HEK293T (cell line): ENCODE data around the gene GRID2.

Source experiments
- CTCF ChIA-PET: fragments of 350-600 bp; formaldehyde crosslinking; extraction: SDS; loops from one replicate; lab custom pipeline; 2021; ENCODE audit warnings: antibody characterized with exemption, inconsistent platforms; lab: Yijun Ruan, JAX
- POLR2A ChIA-PET: fragments of 350-600 bp; formaldehyde crosslinking; extraction: SDS; loops from one replicate; lab custom pipeline; 2020; ENCODE audit warnings: antibody characterized with exemption, inconsistent platforms; lab: Yijun Ruan, JAX
- DNase-seq: peaks from one replicate; pipeline ENCODE4 v3.0.0; 2012; ENCODE audit warnings: mixed read lengths; ENCODE audit errors: extremely low spot score
- ARNT ChIP-seq: fragments of 450-650 bp; IDR thresholded peaks from 2 replicates; pipeline ENCODE4 v1.6.1; 2017; ENCODE audit warnings: mild to moderate bottlenecking
- BHLHE40 ChIP-seq: fragments of 450-650 bp; IDR thresholded peaks from 2 replicates; pipeline ENCODE4 v1.6.1; 2016; ENCODE audit warnings: mild to moderate bottlenecking, moderate library complexity, borderline replicate concordance
- CTBP1 ChIP-seq: fragments of 450-650 bp; IDR thresholded peaks from 2 replicates; pipeline ENCODE4 v1.6.1; 2016; ENCODE audit warnings: borderline replicate concordance
- ELF4 ChIP-seq: fragments of 450-650 bp; IDR thresholded peaks from 2 replicates; pipeline ENCODE4 v1.6.1; 2017; ENCODE audit warnings: antibody characterized with exemption
- FOXA1 ChIP-seq: fragments of 450-650 bp; IDR thresholded peaks from 2 replicates; pipeline ENCODE4 v1.6.1; 2016; ENCODE audit warnings: mild to moderate bottlenecking
- FOXK2 ChIP-seq: fragments of 450-650 bp; IDR thresholded peaks from 2 replicates; pipeline ENCODE4 v1.6.1; 2016; ENCODE audit warnings: mild to moderate bottlenecking
- FOXM1 ChIP-seq: fragments of 450-650 bp; IDR thresholded peaks from 2 replicates; pipeline ENCODE4 v1.6.1; 2017; ENCODE audit warnings: mild to moderate bottlenecking, borderline replicate concordance
- HDGF ChIP-seq: fragments of 450-650 bp; IDR thresholded peaks from 2 replicates; pipeline ENCODE4 v1.6.1; 2017; ENCODE audit warnings: antibody characterized with exemption, borderline replicate concordance
- L3MBTL2 ChIP-seq: fragments of 450-650 bp; conservative IDR thresholded peaks from 2 replicates; pipeline ENCODE4 v1.6.1; 2016; ENCODE audit warnings: mild to moderate bottlenecking
- LEF1 ChIP-seq: fragments of 450-650 bp; IDR thresholded peaks from 2 replicates; pipeline ENCODE4 v1.6.1; 2017; ENCODE audit warnings: mild to moderate bottlenecking, borderline replicate concordance
- NFRKB ChIP-seq: fragments of 450-650 bp; IDR thresholded peaks from 2 replicates; pipeline ENCODE4 v1.6.1; 2016; ENCODE audit warnings: mild to moderate bottlenecking, moderate library complexity
- PKNOX1 ChIP-seq: fragments of 450-650 bp; IDR thresholded peaks from 2 replicates; pipeline ENCODE4 v1.6.1; 2016
- SP1 ChIP-seq: fragments of 450-650 bp; IDR thresholded peaks from 2 replicates; pipeline ENCODE4 v1.6.1; 2017
- SUZ12 ChIP-seq: fragments of 450-650 bp; IDR thresholded peaks from 2 replicates; pipeline ENCODE4 v1.6.1; 2016; ENCODE audit warnings: mild to moderate bottlenecking
- TARDBP ChIP-seq: fragments of 450-650 bp; IDR thresholded peaks from 2 replicates; pipeline ENCODE4 v1.6.1; 2016
- ZNF384 ChIP-seq: fragments of 450-650 bp; IDR thresholded peaks from 2 replicates; pipeline ENCODE4 v1.6.1; 2016

The GRID2 gene

DNA sequence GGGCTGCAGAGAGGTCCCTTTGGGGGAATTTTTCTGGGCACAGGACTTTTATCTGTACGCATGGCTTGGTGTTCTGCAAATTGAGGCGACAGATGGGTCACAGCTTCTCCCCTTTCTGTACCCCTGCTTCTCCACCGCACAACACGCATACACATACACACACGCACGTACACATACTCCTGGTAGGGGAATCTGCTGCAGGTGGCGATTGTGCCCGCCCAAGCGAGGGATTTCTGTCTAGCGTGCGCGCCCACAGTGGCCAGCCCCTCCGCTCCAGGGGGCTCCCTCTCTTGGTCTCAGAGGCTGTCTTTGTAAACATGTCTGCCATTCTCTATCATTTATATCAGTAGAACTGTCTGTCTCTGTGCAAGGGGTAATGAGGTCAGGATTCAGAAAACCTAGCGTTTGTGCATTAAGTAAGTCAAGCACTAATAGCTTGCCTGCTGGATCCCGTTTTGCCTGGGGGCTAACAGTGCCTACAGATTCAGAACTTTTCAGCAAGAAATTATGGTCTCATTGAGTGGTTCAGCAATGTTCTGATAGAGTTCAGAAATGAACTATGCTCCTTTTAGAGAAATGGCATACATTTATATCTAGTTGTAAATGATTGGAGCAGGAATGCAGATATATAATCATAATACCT, 2.2 kb downstream of the GRID2 start:
- ChIA-PET POLR2A (interaction anchor here (1.1 kb wide), 1 partner anchor 33 kb away, joined by 3 read pairs; no protein-coding TSS in a partner anchor), CTCF (no interaction called here)
- DNase-seq, result peak; percentile 17
- TF ChIP-seq L3MBTL2 (no peak), FOXA1 (no peak), BHLHE40 (no peak), ARNT (no peak)

GRCh38 chr4:92307181-92307580, 3.4 kb downstream of the GRID2 start:
- CTCF ChIA-PET, result no interaction called here
- POLR2A ChIA-PET, result no interaction called here
- no peak for DNase-seq
- TF ChIP-seq ELF4 (no peak), BHLHE40 (no peak), TARDBP (no peak), SP1 (no peak), NFRKB (no peak), FOXK2 (no peak), ARNT (no peak), FOXA1 (no peak), SUZ12 (no peak), HDGF (no peak), ZNF384 (no peak), LEF1 (no peak), CTBP1 (no peak), L3MBTL2 (no peak), PKNOX1 (no peak), FOXM1 (no peak)

DNA sequence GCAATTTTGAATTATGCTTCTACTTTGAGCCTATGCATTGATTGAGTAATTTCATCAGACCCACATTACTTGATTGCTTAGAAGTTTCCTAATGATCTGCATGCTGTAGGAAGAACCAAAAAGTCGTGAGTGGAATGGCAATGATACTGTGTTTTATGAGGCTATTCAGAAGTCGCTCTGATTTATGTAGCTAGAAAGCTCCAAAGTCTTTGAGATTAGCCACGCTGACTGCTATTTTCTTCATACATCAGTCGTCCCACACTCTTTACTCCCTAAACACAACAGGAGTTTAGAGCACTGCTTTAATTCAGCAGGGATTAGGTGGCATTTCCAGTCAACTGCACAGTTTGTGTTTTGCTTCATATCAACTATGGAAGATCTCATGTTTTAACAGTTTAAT, 4.1 kb downstream of the GRID2 start:
- peak; percentile 8 for DNase-seq
- ChIA-PET CTCF (interaction anchor here (0.6 kb wide), 1 partner anchor 37 kb away, joined by 4 read pairs; no protein-coding TSS in a partner anchor), POLR2A (no interaction called here)
- TF ChIP-seq L3MBTL2 (no peak), PKNOX1 (peak; percentile 83), HDGF (no peak)

DNA sequence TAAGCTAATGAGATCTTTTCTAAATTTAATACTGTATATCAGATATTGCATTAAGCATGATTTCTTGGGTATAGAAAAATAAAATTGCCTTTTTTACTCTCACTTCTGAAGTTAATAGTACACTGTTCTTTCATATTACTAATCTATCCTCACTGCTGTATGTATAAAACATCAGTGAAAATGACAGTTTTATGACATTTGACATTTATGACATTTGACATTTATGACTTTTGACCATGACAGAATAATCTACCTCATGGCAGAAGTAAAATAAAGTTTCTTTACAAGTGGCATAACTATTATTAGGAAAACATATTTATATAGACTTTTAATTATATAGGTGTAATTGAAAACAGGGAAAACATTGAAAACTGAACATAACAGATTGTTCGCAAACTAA, 13.3 kb downstream of the GRID2 start:
- POLR2A ChIA-PET, result no interaction called here
- DNase-seq, result no peak

DNA sequence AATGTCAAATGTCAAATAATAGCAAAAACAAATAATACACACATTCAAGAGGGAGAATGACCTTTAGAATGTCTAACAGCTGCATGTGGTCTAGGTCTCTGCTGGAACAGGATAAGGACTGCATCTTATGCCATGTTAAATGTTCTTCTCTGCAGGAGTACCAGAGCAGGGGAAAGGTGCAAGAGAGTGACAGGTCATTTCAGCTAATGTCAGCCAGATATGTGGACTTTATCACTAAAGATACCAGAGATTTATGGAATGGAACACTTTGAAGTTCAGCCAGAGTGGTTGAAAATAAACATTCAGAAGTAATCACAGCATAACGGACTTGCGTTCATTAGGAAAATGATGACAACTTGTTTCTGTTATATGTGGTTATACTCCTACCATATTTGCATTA, 24.3 kb downstream of the GRID2 start:
- ChIA-PET POLR2A (no interaction called here), CTCF (no interaction called here)
- TF ChIP-seq HDGF (no peak), PKNOX1 (peak; percentile 83)
- DNase-seq, result peak; percentile 8

More for the DNA sequence above, 13.3 kb downstream of the GRID2 start:
- CTCF ChIA-PET, result no interaction called here
- TF ChIP-seq SP1, result no peak
- peak; percentile 84 for TF ChIP-seq PKNOX1

- no peak for TF ChIP-seq FOXA1
- TF ChIP-seq TARDBP, result no peak
- TF ChIP-seq SUZ12, result no peak
- no peak for TF ChIP-seq BHLHE40
- ChIA-PET CTCF (no interaction called here), POLR2A (no interaction called here)
- no peak for DNase-seq
Measured at GRCh38 chr4:92333016-92333415, 29.2 kb downstream of the GRID2 start.

DNA sequence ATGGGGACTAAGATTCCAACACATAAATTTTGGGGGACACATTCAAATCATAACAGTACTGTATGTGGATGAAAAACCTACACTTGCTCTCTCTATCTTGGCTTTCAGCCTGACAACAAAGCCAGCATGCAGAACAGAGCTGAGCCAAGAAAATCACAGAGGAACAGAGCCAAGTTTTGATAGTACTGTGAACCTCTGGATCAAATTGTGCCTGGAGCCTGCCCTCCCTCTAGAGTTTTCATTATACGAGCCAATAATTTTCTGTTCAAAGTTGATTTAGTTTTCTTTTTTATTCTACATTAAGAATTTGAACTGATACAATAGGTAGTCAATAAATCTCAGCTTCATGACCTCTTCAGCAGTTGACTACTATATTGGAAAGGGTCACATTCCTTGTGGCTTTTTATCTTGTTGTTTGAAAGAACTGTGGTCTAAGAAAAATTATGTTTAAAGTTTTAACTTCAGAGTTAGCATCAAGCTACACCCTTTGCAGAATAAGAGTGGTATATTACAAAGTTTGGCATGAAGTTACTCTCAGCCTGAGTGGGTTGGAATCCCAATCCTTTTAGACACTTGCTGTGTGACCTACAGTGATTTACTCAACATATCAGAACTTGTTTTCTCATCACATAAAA, 31.1 kb downstream of the GRID2 start:
- TF ChIP-seq NFRKB, result no peak
- no peak for TF ChIP-seq ARNT
- no peak for TF ChIP-seq SP1
- no peak for TF ChIP-seq PKNOX1
- no peak for TF ChIP-seq BHLHE40
- no peak for TF ChIP-seq L3MBTL2
- TF ChIP-seq TARDBP, result no peak
- no peak for TF ChIP-seq CTBP1
- TF ChIP-seq ZNF384, result no peak
- TF ChIP-seq FOXK2, result no peak
- DNase-seq, result no peak
- ChIA-PET POLR2A (no interaction called here), CTCF (no interaction called here)
